Fibroblast of the aortic adventitia (primary cell): Measurements from ENCODE around the gene FAM200C. TPM values are rescaled to one million over a fixed set of nuclear protein-coding genes. Genes with fewer than 3 reads are reported as not detected.

Experiments used
- DNase-seq: peaks from one replicate; pipeline ENCODE4 v3.0.0-alpha.2; 2010; ENCODE audit warnings: low read depth
- H3K4me3 ChIP-seq: 2 replicates; pipeline ENCODE4 v1.5.1; 2011; ENCODE audit warnings: low read depth, mild to moderate bottlenecking, control low read depth, low read length, moderate library complexity
- CTCF ChIP-seq: IDR thresholded peaks from 2 replicates; pipeline ENCODE4 v1.5.1; 2011; ENCODE audit warnings: mild to moderate bottlenecking, low read length, control low read depth, inconsistent platforms; ENCODE audit not compliant: insufficient read depth
- total RNA-seq: library from RNA; depleted of rRNA; stranded (reverse); fragments of >200 nt; gene quantifications from 2 replicates; pipeline ENCODE4 v1.2.3, GENCODE V29; 2012; ENCODE audit warnings: low replicate concordance

The FAM200C gene
- total RNA-seq, 1 donor = 6.7 TPM

GRCh38 chr5:160378330-160378729, 21.5 kb downstream of the FAM200C start:
- no peak overlapping the region for H3K4me3 ChIP-seq
- TF ChIP-seq CTCF = no peak
- DNase-seq = no peak

- no peak for DNase-seq
- no peak for TF ChIP-seq CTCF
These were observed 22.2 kb downstream of the FAM200C start for GRCh38 chr5:160377651-160378050.

GRCh38 chr5:160376416-160376815, 23.4 kb downstream of the FAM200C start:
- DNase-seq = no peak

More at GRCh38 chr5:160377651-160378050, 22.2 kb downstream of the FAM200C start:
- H3K4me3 ChIP-seq = no peak overlapping the region

GRCh38 chr5:160375701-160376100, 24.2 kb downstream of the FAM200C start:
- TF ChIP-seq CTCF = no peak

More at GRCh38 chr5:160376416-160376815, 23.4 kb downstream of the FAM200C start:
- no peak overlapping the region for H3K4me3 ChIP-seq
- no peak for TF ChIP-seq CTCF

GRCh38 chr5:160375166-160375565, 24.7 kb downstream of the FAM200C start:
- no peak for TF ChIP-seq CTCF
- no peak for DNase-seq
- no peak overlapping the region for H3K4me3 ChIP-seq

More at GRCh38 chr5:160375701-160376100, 24.2 kb downstream of the FAM200C start:
- DNase-seq = no peak
- no peak overlapping the region for H3K4me3 ChIP-seq

- no peak for TF ChIP-seq CTCF
- no peak overlapping the region for H3K4me3 ChIP-seq
- no peak for DNase-seq
These were observed 28.6 kb downstream of the FAM200C start for GRCh38 chr5:160371294-160371693.

- no peak for TF ChIP-seq CTCF
- no peak for DNase-seq
- H3K4me3 ChIP-seq = peak overlapping the region; percentile 68
These were observed 29.2 kb downstream of the FAM200C start for GRCh38 chr5:160370713-160371034.
